Smooth muscle cell (in vitro differentiated cells): ENCODE results near the gene LYRM4. TPM values are rescaled to one million over a fixed set of nuclear protein-coding genes. Genes with fewer than 3 reads are reported as not detected.

Experiments
- DNase-seq: peaks from one replicate; lab custom pipeline; 2025; ENCODE audit not compliant: unreplicated experiment; lab: John Stamatoyannopoulos, UW
- H2AFZ ChIP-seq: fragments of 200-600 bp; sonication (generic); 2 replicates; pipeline ENCODE4 v1.6.0; 2016; ENCODE audit warnings: antibody characterized with exemption, low read depth, mild to moderate bottlenecking
- H3F3A ChIP-seq: fragments of 200-600 bp; sonication (generic); 2 replicates; pipeline ENCODE4 v1.6.0; 2017; ENCODE audit warnings: antibody characterized with exemption, low read depth
- H3K27ac ChIP-seq: fragments of 200-600 bp; sonication (generic); 2 replicates; pipeline ENCODE4 v1.5.1; 2016; ENCODE audit warnings: low read depth, mild to moderate bottlenecking
- H3K27me3 ChIP-seq: fragments of 200-600 bp; sonication (generic); 2 replicates; pipeline ENCODE4 v1.6.1; 2016; ENCODE audit warnings: low read depth, mild to moderate bottlenecking
- H3K36me3 ChIP-seq: fragments of 200-600 bp; sonication (generic); 2 replicates; pipeline ENCODE4 v1.5.1; 2016; ENCODE audit warnings: low read depth
- H3K4me1 ChIP-seq: fragments of 200-600 bp; sonication (generic); 2 replicates; pipeline ENCODE4 v1.5.1; 2016; ENCODE audit warnings: low read depth
- H3K4me2 ChIP-seq: fragments of 200-600 bp; sonication (generic); 2 replicates; pipeline ENCODE4 v1.6.0; 2016; ENCODE audit warnings: mild to moderate bottlenecking
- H3K4me3 ChIP-seq: fragments of 200-600 bp; sonication (generic); 2 replicates; pipeline ENCODE4 v1.5.1; 2016; ENCODE audit warnings: mild to moderate bottlenecking
- H3K79me2 ChIP-seq: fragments of 200-600 bp; sonication (generic); 2 replicates; pipeline ENCODE4 v1.6.0; 2016; ENCODE audit warnings: low read depth, mild to moderate bottlenecking
- H3K9ac ChIP-seq: fragments of 200-600 bp; sonication (generic); 2 replicates; pipeline ENCODE4 v1.6.0; 2016; ENCODE audit warnings: low read depth
- H3K9me3 ChIP-seq: fragments of 200-600 bp; sonication (generic); replicated peaks from 2 replicates; pipeline ENCODE4 v1.5.1; 2016; ENCODE audit warnings: low read depth
- H4K20me1 ChIP-seq: fragments of 200-600 bp; sonication (generic); 2 replicates; pipeline ENCODE4 v1.6.0; 2016; ENCODE audit warnings: low read depth
- CTCF ChIP-seq: fragments of 200-600 bp; sonication (generic); IDR thresholded peaks from 2 replicates; pipeline ENCODE4 v1.5.1; 2017; ENCODE audit warnings: borderline replicate concordance, mild to moderate bottlenecking, antibody characterized with exemption; ENCODE audit not compliant: insufficient read depth, poor library complexity, severe bottlenecking
- WGBS: methylation state at CpG from one replicate; pipeline ENCODE4 v1.1.7; 2016; ENCODE audit warnings: low lambda C conversion rate; 5-methylcytosine and 5-hydroxymethylcytosine counted together
- polyA plus RNA-seq: library from polyadenylated mRNA; unstranded; fragments of >200 nt; fragmentation: Nextera tagmentation; extraction: Ambion mirVana; gene quantifications from 2 replicates; pipeline ENCODE4 v1.2.1, GENCODE V29; 2016
- total RNA-seq: library from RNA; depleted of rRNA; stranded (reverse); fragments of >200 nt; gene quantifications from 2 replicates; pipeline ENCODE4 v1.2.3, GENCODE V29; 2014

Gene LYRM4
- total and polyA plus RNA-seq, 2 experiments from 2014 or later = 26.1 to 27.1 TPM

GRCh38 chr6:5120011-5120410 lies 140.7 kb downstream of the LYRM4 start:
- no peak overlapping the region for H3K27ac ChIP-seq
- H3K79me2 ChIP-seq = no peaks in the 10 kb centered on the region
- H3K27me3 ChIP-seq = no peaks in the 10 kb centered on the region
- no peaks in the 10 kb centered on the region for H3K9me3 ChIP-seq
- no peak overlapping the region for H2AFZ ChIP-seq
- 97% methylated on average over 10 of the region's 10 CpGs for WGBS
- no peaks in the 10 kb centered on the region for H3K4me1 ChIP-seq
- H3K9ac ChIP-seq = no peak overlapping the region
- no peaks in the 10 kb centered on the region for H3F3A ChIP-seq
- no peaks in the 10 kb centered on the region for H3K36me3 ChIP-seq
- H4K20me1 ChIP-seq = peaks cover 2% of the 10 kb centered on the region
- H3K4me2 ChIP-seq = no peak overlapping the region
- H3K4me3 ChIP-seq = no peak overlapping the region
- no peak for TF ChIP-seq CTCF
- DNase-seq = no peak

- H4K20me1 ChIP-seq = no peaks in the 10 kb centered on the region
- 96% methylated on average over 17 of the region's 17 CpGs for WGBS
Measured at GRCh38 chr6:5119090-5119951, 141.4 kb downstream of the LYRM4 start.

GRCh38 chr6:5116243-5116991 lies 144.3 kb downstream of the LYRM4 start:
- no peak for TF ChIP-seq CTCF

More at GRCh38 chr6:5119090-5119951, 141.4 kb downstream of the LYRM4 start:
- no peak for TF ChIP-seq CTCF
- H3K9me3 ChIP-seq = no peaks in the 10 kb centered on the region
- no peaks in the 10 kb centered on the region for H3F3A ChIP-seq
- no peak overlapping the region for H2AFZ ChIP-seq
- H3K9ac ChIP-seq = no peak overlapping the region
- no peaks in the 10 kb centered on the region for H3K27me3 ChIP-seq
- DNase-seq = no peak
- H3K4me3 ChIP-seq = no peak overlapping the region
- H3K79me2 ChIP-seq = no peaks in the 10 kb centered on the region
- H3K36me3 ChIP-seq = no peaks in the 10 kb centered on the region
- no peak overlapping the region for H3K4me2 ChIP-seq
- no peaks in the 10 kb centered on the region for H3K4me1 ChIP-seq
- H3K27ac ChIP-seq = no peak overlapping the region

More at GRCh38 chr6:5116243-5116991, 144.3 kb downstream of the LYRM4 start:
- no peak overlapping the region for H3K4me3 ChIP-seq
- no peaks in the 10 kb centered on the region for H3K27me3 ChIP-seq
- H3K4me1 ChIP-seq = no peaks in the 10 kb centered on the region
- H3K9me3 ChIP-seq = no peaks in the 10 kb centered on the region
- no peaks in the 10 kb centered on the region for H4K20me1 ChIP-seq
- H3F3A ChIP-seq = no peaks in the 10 kb centered on the region
- no peak overlapping the region for H3K27ac ChIP-seq
- H3K4me2 ChIP-seq = no peak overlapping the region
- 89% methylated on average over 9 of the region's 9 CpGs for WGBS
- no peak overlapping the region for H3K9ac ChIP-seq
- H3K79me2 ChIP-seq = no peaks in the 10 kb centered on the region
- no peaks in the 10 kb centered on the region for H3K36me3 ChIP-seq
- DNase-seq = no peak
- no peak overlapping the region for H2AFZ ChIP-seq
